GM10266 (cell line): ENCODE measurements around the gene HRK.

ENCODE experiments used
- DNase-seq: peaks from one replicate; pipeline ENCODE4 v3.0.0; 2012; ENCODE audit errors: extremely low spot score
- TF ChIP-seq, protein P1 (sequence below): IDR thresholded peaks from 2 replicates; pipeline ENCODE4 v1.5.1; 2012; ENCODE audit warnings: mild to moderate bottlenecking, low read depth; ENCODE audit not compliant: control insufficient read depth, insufficient read depth; ENCODE audit errors: missing control alignments

Gene HRK

GRCh38 chr12:116915326-116915725, 34.1 kb upstream of the HRK start:
- TF ChIP-seq, protein P1, sequence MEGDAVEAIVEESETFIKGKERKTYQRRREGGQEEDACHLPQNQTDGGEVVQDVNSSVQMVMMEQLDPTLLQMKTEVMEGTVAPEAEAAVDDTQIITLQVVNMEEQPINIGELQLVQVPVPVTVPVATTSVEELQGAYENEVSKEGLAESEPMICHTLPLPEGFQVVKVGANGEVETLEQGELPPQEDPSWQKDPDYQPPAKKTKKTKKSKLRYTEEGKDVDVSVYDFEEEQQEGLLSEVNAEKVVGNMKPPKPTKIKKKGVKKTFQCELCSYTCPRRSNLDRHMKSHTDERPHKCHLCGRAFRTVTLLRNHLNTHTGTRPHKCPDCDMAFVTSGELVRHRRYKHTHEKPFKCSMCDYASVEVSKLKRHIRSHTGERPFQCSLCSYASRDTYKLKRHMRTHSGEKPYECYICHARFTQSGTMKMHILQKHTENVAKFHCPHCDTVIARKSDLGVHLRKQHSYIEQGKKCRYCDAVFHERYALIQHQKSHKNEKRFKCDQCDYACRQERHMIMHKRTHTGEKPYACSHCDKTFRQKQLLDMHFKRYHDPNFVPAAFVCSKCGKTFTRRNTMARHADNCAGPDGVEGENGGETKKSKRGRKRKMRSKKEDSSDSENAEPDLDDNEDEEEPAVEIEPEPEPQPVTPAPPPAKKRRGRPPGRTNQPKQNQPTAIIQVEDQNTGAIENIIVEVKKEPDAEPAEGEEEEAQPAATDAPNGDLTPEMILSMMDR = no peak
- no peak for DNase-seq

GRCh38 chr12:116910645-116911451, 29.6 kb upstream of the HRK start, which contains the start of gene FBXW8:
FBXW8 (plus strand) TSS chr12:116910950; CDS start chr12:116911038, 88 bp downstream.
- TF ChIP-seq, protein P1 = no peak
- peak; percentile 84 for DNase-seq

DNA sequence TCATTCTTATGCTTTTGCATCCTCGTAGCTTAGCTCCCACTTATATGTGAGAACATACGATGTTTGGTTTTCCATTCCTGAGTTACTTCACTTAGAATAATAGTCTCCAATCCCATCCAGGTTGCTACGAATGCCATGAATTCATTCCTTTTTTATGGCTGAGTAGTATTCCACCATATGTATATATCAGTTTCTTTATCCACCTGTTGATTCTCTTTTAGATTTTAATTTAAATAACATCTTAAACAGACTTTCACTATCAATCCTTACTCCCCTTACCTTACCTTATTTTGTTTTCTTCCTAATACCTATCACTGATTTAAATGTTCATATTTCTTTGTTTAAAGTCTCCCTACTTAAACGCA, 29.0 kb upstream of the HRK start:
- DNase-seq = no peak
- TF ChIP-seq, protein P1 = no peak

DNA sequence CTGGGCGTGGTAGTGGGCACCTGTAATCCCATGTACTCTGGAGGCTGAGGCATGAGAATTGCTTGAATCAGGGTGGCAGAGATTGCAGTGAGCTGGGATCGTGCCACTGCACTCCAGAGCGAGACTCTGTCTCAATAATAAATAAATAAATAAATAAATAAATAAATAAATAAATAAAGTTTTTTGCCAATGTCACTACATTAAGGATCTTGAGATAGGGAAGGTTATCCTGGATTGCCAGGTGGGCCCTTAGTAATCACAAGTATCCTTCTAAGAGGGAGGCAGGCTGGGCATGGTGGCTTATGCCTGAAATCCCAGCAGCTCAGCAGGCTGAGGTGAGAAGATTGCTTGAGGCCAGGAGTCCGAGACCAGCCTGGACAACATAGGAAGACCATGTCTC, 25.0 kb upstream of the HRK start:
- DNase-seq = no peak
- TF ChIP-seq, protein P1 = no peak

DNA sequence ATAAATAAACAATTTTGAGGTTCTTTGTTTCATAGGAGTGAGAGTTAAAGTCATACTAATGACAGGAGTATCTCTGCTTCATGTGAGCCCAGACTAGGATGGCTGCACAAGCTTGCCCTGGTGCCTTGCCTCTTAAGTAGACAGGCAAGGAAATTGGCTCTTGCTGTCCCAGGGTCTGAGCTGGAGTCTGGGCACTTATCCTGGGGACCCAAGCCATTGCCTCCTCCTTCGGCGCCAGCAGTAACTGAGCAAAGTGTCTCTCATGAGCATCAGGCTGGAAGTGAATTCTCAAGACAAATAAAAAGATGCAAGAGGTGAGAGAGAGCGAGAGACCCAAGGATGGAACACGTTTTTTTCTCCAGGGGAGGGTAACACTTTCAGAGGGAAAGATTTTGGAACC, 22.6 kb upstream of the HRK start:
- TF ChIP-seq, protein P1 = no peak
- no peak for DNase-seq

DNA sequence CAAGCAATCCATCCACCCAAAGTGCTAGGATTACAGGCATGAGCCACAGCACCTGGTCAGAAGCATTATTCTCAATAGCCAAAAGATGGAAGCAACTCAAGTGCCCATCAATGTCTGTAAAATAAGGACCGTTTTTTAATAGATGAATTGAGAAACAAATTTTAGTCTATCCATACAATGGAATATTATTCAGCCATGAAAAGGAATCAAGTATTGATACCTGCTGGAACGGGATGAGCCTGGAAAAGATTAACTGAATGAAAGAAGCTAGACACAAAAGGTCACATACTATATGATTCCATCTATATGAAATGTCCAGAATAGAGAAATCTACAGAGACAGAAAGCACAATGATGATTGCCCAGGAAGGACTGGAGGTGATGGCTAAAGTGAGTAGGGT, 20.4 kb upstream of the HRK start:
- no peak for DNase-seq
- TF ChIP-seq, protein P1 = no peak

GRCh38 chr12:116898669-116899068, 17.4 kb upstream of the HRK start:
- no peak for DNase-seq
- TF ChIP-seq, protein P1 = no peak
